Stimulated activated CD8-positive, alpha-beta memory T cell treated with anti-CD3 and anti-CD28 coated beads, Interleukin-4, amount 100 ng/mL, for 4 hours (primary cell): Measurements from ENCODE around the gene IGSF22.

Source experiments
- DNase-seq, 2 donors: peaks; one replicate each; pipeline ENCODE4 v3.0.0-alpha.2; 2020; ENCODE audit warnings: low read depth in 2 of 2, low spot score in 1 of 2

Gene IGSF22

GRCh38 chr11:18745251-18745650, 19.3 kb upstream of the IGSF22 start:
- no peak for DNase-seq

DNA sequence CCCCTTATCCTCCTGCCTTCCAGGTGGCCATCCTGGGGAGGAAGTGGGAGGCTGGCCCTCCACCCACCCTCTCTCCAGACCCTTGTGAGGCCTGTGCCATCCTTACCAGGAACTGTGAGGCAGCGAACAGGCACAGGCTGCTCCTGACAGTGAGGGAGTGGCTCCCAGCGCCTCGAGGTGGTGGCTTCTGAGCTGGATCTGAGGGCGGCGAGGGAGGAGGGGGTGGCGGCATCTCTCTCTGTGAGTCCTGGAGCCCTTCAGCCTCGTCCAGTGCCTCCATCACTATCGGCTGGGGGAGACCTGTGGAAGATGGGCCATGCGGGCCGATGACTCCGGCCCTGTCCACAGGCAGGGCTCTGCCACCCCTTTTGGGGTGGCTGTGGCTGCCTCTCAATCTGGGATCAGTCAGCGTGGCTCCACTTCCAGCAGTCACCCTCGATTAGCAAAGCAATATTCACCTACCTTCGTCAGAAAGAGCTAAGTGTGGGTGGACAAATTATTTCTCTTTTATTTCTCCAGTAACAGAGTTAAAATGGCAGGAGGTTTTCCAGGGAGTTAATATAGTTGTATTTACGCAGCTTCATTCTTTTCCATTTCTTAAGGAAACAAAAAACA, 18.0 kb upstream of the IGSF22 start:
- DNase-seq = no peak

GRCh38 chr11:18743365-18743764, 17.4 kb upstream of the IGSF22 start:
- DNase-seq = no peak

DNA sequence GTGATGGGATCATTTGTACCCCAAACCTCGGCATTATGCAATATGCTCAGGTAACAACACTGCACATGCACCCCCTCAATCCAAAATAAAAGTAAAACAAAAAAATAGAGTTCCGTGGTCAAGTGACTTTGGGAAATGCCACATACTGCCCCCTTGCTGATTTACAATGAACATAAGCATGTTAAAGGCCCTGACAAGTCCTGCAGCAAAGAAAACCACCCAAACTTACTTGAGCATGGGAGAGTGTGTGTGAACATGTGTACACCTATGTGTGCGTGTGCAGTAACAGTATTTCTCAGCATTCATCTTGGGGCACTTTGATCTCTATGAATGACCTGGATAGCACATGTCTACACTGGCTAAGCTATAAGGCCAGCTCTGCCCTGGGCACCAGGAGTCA, 15.8 kb upstream of the IGSF22 start:
- DNase-seq = no peak

- no peak for DNase-seq
These were observed 13.7 kb upstream of the IGSF22 start for GRCh38 chr11:18739685-18740084.

- DNase-seq = no peak
These were observed 11.7 kb upstream of the IGSF22 start for GRCh38 chr11:18737642-18738041.

- DNase-seq = no peak
These were observed 10.7 kb upstream of the IGSF22 start for GRCh38 chr11:18736590-18737148.

DNA sequence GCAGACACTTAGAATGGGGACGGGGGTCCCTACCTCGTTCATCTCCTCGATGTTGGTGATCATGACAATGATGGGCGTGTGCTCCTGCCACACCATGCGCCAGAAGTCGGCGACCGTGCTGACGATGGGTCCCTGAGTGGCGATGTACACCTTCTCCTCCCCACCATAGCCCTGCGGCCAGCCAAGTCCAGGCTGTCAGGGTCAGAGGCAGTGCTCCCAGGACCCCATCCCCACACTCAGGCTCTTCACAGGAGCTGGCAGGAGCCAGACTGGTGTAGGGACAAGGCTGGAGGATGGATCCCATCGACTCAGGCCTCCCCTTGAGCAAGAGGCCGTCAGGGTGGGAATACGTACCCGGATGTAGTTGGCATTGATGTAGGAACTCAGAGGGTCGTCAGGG, 7.2 kb upstream of the IGSF22 start:
- no peak for DNase-seq

GRCh38 chr11:18731949-18732821, 6.2 kb upstream of the IGSF22 start:
- DNase-seq = peak; percentile 40 to 67

GRCh38 chr11:18731441-18731840, 5.5 kb upstream of the IGSF22 start:
- no peak for DNase-seq

DNA sequence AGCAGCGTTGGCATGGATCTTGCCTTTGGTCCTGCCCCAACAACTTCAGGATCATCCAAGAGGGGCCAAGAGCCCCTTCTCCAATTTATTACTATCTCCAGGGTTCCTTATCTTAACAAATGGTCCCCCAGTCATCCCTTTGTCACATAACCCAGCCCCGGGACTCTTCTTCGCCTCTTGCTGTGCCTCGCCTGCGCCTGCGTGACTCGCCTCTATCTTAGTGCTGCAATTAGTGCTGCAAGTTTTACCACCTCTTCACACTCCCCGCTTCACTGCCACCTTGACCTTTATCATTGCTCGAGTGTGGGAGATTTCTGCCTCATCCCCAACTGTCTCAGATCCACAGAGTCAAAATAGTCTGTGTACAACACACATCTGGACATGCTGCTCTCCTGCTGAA, 4.0 kb upstream of the IGSF22 start:
- no peak for DNase-seq

DNA sequence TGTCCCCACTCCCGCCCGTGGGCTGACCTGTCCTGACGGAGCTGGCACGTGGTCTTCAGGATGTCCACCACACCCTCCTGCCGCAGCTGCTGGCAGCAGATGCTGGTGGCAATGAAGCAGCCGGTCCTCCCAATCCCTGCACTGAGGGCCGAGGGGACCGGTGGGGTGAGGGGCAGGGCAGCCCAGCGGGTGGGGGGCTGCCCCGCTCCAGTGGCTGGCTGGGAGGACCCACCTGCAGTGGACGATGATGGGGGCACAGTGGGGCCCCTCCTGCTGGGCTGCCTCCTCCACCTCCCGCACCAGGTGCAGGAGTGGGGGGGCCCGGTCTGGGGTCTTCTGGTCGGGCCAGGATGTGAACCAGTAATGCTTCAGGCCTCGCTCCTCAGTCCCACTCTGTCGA, 3.4 kb upstream of the IGSF22 start:
- no peak for DNase-seq

GRCh38 chr11:18728658-18729057, 2.7 kb upstream of the IGSF22 start:
- DNase-seq = no peak

DNA sequence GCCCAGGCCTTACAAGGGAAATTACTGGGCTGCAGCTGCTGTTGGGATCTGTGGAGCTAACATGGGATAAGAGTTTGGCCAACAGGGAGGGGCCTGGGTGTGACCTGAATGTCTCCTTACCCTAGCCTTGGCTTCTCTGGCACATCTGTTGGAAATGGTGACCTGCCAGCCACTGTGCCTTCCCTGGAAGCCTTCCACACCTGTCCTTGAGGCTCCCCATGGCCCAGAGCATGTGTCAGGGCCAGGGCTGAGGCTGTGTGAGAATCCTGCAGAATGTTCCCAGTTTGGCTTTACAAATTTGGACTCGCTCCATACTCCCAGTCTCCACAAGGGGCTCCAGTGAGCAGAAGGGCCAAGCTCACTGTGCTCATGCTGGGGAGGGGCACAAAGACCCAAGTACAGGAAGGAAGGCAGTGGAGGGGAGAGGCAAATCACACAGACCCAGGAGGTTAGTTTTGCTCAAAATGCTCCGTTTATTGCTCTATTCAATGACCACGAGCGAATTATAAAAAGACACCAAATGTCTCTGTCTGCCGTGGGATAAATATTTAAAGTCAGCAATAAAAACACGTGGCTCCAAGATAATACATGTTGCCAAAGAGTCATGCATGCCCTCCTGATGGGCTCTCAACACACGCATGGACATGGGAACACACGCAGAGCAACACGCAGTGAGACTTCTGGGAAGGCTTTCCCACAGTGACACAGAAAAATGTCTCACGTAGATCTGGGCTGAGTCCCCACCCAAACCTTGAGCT, 1.7 kb upstream of the IGSF22 start:
- no peak for DNase-seq

DNA sequence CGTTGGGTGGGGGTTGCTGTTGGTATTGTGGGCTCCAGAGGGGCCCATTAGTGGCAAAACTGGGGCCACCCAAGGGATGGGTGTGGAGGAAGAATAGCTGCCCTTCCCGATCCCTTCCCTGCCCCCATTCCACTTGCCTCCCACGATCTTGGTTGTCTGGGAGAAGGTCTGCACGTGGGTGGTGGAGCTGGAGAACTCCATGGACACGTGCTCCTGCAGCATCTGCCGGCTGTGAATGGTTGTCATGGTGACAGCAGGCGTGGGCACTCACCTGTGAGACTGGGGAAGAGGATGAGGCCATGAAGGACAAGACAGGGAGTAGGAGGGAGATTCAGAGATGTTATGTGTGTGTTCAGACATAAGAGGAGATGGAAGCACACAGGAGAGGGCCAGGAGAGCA, 2.0 kb downstream of the IGSF22 start:
- DNase-seq = no peak

DNA sequence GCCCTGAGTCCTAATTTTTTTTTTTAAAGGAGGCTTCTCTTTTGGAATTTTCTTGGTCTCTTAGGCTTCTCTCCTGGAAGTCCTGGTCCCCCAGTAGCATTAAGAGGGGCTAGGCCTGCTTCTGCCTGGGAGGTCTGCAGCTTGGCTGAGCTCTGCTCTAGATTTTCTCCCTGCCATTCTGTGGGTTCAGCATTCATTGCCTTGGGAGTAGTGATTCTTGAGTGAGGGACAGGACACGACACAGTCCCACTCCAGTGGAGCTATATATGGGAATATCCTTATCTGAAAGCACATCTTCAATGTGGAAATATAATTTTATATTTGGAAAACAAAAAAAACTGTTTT, 3.7 kb downstream of the IGSF22 start:
- no peak for DNase-seq

- no peak for DNase-seq
These were observed 4.3 kb downstream of the IGSF22 start for GRCh38 chr11:18721561-18722292.

DNA sequence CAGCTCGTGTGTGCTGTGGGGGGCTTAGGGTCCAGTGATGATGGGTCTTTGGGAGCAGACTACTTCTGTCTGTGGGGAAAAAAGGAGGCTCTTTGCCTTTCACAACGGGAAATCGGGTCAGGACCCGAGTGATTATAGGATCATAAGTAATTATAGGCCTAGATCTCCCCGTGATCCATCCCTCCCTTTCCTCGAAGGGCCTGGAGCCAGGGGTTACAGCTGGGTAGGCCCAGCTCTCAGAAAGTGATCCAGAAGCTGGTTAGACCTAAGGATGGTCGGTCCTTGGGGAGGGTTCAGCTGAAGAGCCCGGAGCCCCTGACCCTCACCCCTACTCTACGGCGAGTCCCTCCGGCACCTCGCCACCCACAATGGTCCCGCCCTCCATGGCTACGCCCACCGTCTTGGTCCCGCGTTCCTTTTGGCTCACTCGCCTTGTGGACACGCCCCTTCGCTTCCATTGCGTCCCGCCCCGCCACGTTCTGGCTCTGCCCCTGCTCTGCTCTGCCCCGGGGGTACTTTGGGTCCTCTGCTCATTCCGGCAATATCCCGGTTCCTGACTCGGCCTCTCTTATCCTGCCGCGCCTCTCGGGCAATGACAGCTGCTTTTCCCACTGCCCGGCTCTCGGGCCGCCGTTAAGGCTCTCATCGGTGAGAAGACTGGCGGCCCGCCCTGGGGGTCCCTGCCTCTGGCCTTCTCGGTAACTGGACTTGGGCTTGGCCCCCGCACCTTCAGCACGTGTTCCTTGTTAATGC, 5.0 kb downstream of the IGSF22 start:
- DNase-seq = peak; percentile 71 to 78

DNA sequence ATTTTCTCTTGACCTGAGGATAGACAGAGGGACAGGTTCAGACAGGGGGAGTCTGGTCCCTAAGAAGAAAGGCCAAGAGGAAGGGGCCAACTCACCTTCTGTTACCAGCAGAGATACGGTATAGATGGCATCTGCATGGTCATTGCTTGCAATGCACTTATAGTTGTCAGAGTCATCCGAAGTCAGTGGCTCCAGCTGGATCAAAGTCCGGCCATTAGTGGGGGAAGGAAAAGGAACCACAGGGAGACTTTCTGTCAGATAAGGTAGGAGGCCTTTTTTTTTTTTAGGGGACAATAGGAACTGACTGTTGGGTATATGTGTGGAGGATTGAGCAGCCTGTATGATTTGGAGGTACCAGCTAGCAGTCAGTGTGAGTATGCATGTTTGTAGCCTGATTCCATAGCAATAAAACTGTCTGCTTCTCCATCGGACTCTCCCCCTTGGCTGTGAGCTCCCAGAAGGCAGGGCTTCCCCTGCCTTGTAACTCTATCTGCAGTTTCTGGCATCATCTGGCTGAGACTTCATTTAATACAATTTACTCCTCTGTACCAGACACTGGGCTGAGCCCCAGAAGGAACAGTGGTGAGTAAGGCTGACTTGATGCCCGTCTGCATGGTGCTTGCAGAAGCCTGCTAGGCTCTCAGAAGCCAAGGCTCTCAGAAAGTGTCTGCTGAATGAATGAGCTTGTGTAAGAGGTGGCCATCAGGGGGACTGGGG, 5.7 kb downstream of the IGSF22 start:
- DNase-seq = no peak

- DNase-seq = no peak
These were observed 10.5 kb downstream of the IGSF22 start for GRCh38 chr11:18715476-18715875.
